Sigmoid colon (tissue), 7 donors: ENCODE results near the gene ZNF484. TPM values are rescaled to one million over a fixed set of nuclear protein-coding genes. Genes with fewer than 3 reads are reported as not detected.
"Not testable (repeated sequence)": the region's sequence is repeated elsewhere in the genome, so short reads cannot be mapped to it uniquely, and the experiment has no call there.

Experiments
- DNase-seq: peaks from one replicate; pipeline ENCODE4 v3.0.0-alpha.2; 2019
- H3K27ac ChIP-seq, 4 donors: fragments of 200-600 bp; sonication (generic); one replicate each; pipeline ENCODE4 v1.5.1; 2016 to 2019; ENCODE audit warnings: mild to moderate bottlenecking in 1 of 4
- H3K27me3 ChIP-seq, 3 donors: fragments of 200-600 bp; sonication (generic); one replicate each; pipeline ENCODE4 v1.5.1; 2019; ENCODE audit warnings: mild to moderate bottlenecking in 1 of 3
- H3K36me3 ChIP-seq, 4 donors: fragments of 200-600 bp; sonication (generic); one replicate each; pipeline ENCODE4 v1.5.1; 2016 to 2019
- H3K4me1 ChIP-seq, 4 donors: fragments of 200-600 bp; sonication (generic); one replicate each; pipeline ENCODE4 v1.5.1; 2017 to 2019
- H3K4me3 ChIP-seq, 4 donors: fragments of 200-600 bp; sonication (generic); one replicate each; pipeline ENCODE4 v1.5.1; 2017 to 2019; ENCODE audit warnings: mild to moderate bottlenecking in 2 of 4, moderate library complexity in 1 of 4
- H3K9me3 ChIP-seq, 4 donors: fragments of 200-600 bp in 3 of 4; sonication (generic) in 3 of 4; one replicate each; pipeline versions ENCODE4 v1.5.1 to v1.6.1; 2013 to 2019
- EP300 ChIP-seq, 4 donors: sonication (generic); formaldehyde crosslinking; IDR thresholded peaks; one replicate each; pipeline ENCODE4 v1.6.1; 2017; ENCODE audit warnings: antibody characterized with exemption in 4 of 4
- POLR2A ChIP-seq, 2 donors: fragments of 450-650 bp; IDR thresholded peaks; one replicate each; pipeline ENCODE4 v1.6.1; 2016; ENCODE audit warnings: antibody characterized with exemption in 2 of 2, mild to moderate bottlenecking in 2 of 2, moderate library complexity in 2 of 2
- POLR2AphosphoS5 ChIP-seq, 4 donors: sonication (generic); formaldehyde crosslinking; IDR thresholded peaks; one replicate each; pipeline ENCODE4 v1.6.1; 2017; ENCODE audit warnings: antibody characterized with exemption in 4 of 4
- WGBS, 2 donors: extraction: QIAGEN DNeasy Blood & Tissue Kit; methylation state at CpG; one replicate each; pipeline ENCODE4 v1.1.7; 2013; 5-methylcytosine and 5-hydroxymethylcytosine counted together
- intact Hi-C: fragments of 100-400 bp; cut with DNase I; formaldehyde crosslinking; loops from one replicate; pipeline ENCODE4 v1.15.1; 2023
- polyA plus RNA-seq, 3 donors: library from polyadenylated mRNA; stranded (reverse); fragments of 200-250 nt; gene quantifications; one replicate each; pipeline ENCODE4 v1.2.3, GENCODE V29; 2013
- total RNA-seq, 4 donors: library from RNA; depleted of rRNA; stranded (reverse); fragments of >200 nt; gene quantifications; one replicate each; pipeline ENCODE4 v1.1.0, GENCODE V29; 2016
- TF ChIP-seq, protein P1 (sequence below), 4 experiments: fragments of 450-650 bp in 3 of 4; fragments of 200-600 bp in 1 of 4; IDR thresholded peaks; one replicate each; pipeline ENCODE4 v1.5.1; 2016 to 2019; ENCODE audit warnings: antibody characterized with exemption in 4 of 4, mild to moderate bottlenecking in 3 of 4, moderate library complexity in 2 of 4
- donor health status: healthy with polysubstance abuse.
- donor health status: Bipolar disorder and iron deficiency.
- donor health status: healthy.

ZNF484 gene
- total RNA-seq (10 to 100 TPM; 11.2 to 21.6 (median 13.6) TPM), polyA plus RNA-seq (1 to 10 TPM in 1 of 3 donors, under 1 TPM in 2; 0.60 to 2.1 (median 0.92) TPM)

DNA sequence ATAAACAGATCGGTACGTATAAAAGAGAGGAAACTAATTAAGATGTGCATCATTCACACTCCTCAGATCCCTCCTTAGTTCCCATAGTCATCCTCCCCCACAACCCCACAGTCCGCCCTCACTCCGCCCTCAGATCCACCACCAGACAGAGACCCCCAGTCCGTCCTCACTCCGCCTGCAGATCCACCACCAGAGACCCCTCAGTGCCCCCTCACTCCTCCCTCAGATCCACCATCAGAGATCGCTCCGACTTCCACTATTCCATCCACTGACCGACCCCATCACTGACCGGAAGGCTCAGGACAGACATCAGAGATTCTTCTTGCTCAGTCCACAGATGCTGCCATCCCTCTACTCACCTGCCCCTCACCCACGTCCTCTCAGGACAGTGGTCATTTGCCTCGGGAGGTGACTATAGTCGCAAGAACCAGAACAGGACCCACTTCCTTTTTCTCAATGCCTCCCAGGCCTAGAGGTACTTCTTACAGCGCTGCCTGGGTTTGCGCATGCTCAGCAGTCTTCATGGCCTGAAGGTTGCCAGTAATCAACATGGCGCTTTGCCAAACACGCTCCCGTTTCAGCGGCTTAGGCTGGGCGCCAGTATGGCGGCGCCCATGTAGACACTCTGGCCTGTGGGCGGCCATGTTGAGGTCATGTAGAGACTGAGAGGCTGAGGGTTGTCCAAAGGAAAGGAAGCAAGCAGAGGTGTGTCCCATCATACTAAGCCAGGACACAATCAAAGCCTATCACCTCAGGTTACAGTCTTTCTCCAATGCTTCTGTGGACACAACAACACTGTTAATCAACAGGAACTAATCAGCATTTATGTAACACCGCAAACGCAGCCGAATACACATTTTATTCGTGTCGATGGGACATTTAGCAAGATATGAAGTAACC, at the start of gene ZNF484:
TSS of gene ZNF484 (minus strand) at position 508 of the 900 bp plus-strand sequence. CDS start 3,009 bp downstream, outside the sequence.
- no peaks in the 10 kb centered on the region for H3K27me3 ChIP-seq
- H3K9me3 ChIP-seq, result no peaks in the 10 kb centered on the region
- 16 to 17% methylated on average over 28 of the region's 28 CpGs for WGBS, 2 donors
- H3K36me3 ChIP-seq, result no peaks in the 10 kb centered on the region
- peaks cover 0 to 13% (median 8%) of the 10 kb centered on the region in 4 donors for H3K4me1 ChIP-seq
- H3K27ac ChIP-seq, result peak within 1 kb of the TSS; percentile 78 to 90 (median 84)
- intact Hi-C loops, result no loop called here
- H3K4me3 ChIP-seq, result peak within 1 kb of the TSS; percentile 54 to 72 (median 65)
- DNase-seq, result peak; percentile 98
- TF ChIP-seq EP300 (IDR thresholded peaks at IDR 0.05), result peak in 1 of 4 donors; percentile 63
- peak; percentile 22 to 86 (median 72) for TF ChIP-seq POLR2AphosphoS5 (IDR thresholded peaks at IDR 0.05)
- TF ChIP-seq, protein P1, sequence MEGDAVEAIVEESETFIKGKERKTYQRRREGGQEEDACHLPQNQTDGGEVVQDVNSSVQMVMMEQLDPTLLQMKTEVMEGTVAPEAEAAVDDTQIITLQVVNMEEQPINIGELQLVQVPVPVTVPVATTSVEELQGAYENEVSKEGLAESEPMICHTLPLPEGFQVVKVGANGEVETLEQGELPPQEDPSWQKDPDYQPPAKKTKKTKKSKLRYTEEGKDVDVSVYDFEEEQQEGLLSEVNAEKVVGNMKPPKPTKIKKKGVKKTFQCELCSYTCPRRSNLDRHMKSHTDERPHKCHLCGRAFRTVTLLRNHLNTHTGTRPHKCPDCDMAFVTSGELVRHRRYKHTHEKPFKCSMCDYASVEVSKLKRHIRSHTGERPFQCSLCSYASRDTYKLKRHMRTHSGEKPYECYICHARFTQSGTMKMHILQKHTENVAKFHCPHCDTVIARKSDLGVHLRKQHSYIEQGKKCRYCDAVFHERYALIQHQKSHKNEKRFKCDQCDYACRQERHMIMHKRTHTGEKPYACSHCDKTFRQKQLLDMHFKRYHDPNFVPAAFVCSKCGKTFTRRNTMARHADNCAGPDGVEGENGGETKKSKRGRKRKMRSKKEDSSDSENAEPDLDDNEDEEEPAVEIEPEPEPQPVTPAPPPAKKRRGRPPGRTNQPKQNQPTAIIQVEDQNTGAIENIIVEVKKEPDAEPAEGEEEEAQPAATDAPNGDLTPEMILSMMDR (IDR thresholded peaks at IDR 0.05), result no peak
- peak in 1 of 2 donors; percentile 19 for TF ChIP-seq POLR2A (IDR thresholded peaks at IDR 0.05)

DNA sequence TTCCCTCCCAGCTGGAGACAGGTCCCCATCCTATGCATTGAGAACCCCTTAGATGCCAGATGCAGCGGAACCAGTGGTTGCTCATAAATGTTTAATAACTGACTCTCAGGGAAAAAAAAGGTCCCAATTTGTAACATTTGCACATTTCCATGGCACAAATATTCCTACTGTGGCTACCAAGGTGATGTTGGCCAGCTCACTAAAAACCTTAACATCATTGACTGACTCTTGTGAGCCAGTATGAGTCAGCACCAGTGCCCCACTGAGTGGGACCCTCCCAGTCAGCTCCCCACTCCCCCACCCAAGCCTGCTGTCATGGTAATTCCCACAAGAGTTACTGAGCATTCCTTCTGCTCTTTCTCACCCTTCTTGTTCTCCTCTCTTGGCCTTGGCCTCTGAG, 42.6 kb upstream of the ZNF484 start:
- H3K27ac ChIP-seq, result no peak overlapping the region
- H3K27me3 ChIP-seq, result no peaks in the 10 kb centered on the region
- 98 to 99% methylated on average over 1 of the region's 1 CpG for WGBS, 2 donors
- no peaks in the 10 kb centered on the region for H3K36me3 ChIP-seq
- H3K9me3 ChIP-seq, result no peaks in the 10 kb centered on the region
- H3K4me3 ChIP-seq, result no peak overlapping the region
- intact Hi-C loops, result no loop called here
- H3K4me1 ChIP-seq, result no peaks in the 10 kb centered on the region
- no peak for DNase-seq
- TF ChIP-seq EP300 (IDR thresholded peaks at IDR 0.05) (no peak), POLR2A (IDR thresholded peaks at IDR 0.05) (no peak), POLR2AphosphoS5 (IDR thresholded peaks at IDR 0.05) (no peak)
- TF ChIP-seq, protein P1 (IDR thresholded peaks at IDR 0.05), result no peak

DNA sequence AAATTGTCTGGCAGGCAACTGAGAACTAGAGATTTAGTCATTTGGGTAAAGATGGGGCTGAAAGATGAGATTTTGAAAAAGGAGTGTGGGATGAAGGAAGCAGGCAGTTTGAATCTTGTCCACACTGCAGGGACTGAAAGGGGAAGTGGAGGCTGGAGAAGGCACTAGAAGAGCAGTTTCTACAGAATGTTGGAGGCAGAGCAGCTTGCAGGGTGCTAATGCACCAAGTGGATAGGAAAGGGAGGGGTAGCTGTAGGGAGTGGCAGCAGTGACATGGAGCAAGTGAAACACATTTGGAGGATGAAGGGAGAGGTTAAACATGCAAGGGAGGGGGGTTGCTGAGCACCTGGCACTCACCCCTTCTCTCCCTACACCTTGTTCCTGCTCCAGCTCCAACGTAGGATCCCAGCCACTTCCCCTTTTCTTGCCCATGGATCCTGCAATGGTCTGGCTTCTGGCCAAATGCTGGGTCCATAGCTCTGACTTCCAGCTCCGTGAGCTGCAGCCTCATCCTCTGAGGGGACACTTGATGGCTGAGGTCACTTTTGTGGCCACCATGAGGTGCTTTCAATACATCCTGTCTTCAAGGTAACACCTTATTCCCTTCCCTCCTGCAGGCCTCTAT, 39.5 kb upstream of the ZNF484 start:
- WGBS, 2 donors, result 19 to 21% methylated on average over 2 of the region's 2 CpGs
- intact Hi-C loops, result no loop called here
- Histone ChIP-seq H3K4me3 (no peak overlapping the region), H3K36me3 (no peaks in the 10 kb centered on the region), H3K27me3 (peaks cover 0 to 14% (median 0%) of the 10 kb centered on the region in 3 donors), H3K4me1 (no peaks in the 10 kb centered on the region), H3K27ac (no peak overlapping the region), H3K9me3 (no peaks in the 10 kb centered on the region)
- DNase-seq, result no peak
- no peak for TF ChIP-seq EP300 (IDR thresholded peaks at IDR 0.05)
- TF ChIP-seq, protein P1 (IDR thresholded peaks at IDR 0.05), result no peak
- TF ChIP-seq POLR2A (IDR thresholded peaks at IDR 0.05), result no peak
- TF ChIP-seq POLR2AphosphoS5 (IDR thresholded peaks at IDR 0.05), result no peak

DNA sequence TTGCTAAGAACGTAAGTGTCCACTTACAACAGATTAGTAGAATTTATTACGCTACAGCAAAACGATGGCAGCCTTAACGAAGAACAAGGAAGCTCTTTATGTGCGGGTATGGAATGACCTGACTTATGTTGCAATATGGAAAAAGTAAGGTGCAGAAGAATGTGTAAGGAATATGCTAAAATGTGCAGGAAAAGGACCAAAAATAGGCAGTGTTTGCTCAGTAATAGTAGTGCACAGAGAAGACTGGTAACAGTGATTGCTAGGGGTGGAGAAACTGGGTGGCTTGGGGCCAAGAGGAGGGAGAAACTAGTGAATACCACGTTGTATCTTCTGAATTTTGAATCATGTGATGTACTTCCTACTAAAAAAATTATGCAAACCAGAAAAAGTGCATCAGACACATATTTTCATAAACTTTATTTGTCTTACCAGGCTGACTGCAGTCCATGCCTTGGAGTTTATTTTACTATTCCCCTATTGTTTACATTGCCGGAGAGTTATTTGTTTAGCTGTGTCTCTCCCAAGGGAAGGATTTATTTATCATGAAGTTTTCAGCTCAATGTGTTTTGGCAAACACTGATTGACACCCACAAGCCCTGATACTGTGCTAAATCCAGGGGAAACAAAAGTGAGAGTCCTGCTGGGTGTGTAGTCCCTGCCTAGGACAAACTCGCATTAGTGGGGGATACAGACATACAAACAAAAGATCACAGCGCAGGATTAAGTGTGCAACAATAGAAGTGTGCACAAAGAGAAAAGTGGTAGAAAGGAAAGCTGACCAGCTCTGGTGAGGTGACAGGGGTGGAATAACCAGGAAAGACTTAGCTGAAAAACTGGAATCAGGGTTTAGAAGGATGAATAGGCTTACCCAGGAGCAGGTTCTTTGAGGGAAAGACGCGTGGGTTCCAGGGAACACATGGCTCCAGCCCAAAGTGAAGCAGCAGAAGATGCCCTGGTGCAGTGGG, 34.0 kb upstream of the ZNF484 start:
- H3K9me3 ChIP-seq, result no peaks in the 10 kb centered on the region
- intact Hi-C loops, result no loop called here
- H3K4me3 ChIP-seq, result no peak overlapping the region
- H3K36me3 ChIP-seq, result no peaks in the 10 kb centered on the region
- no peak for TF ChIP-seq EP300 (IDR thresholded peaks at IDR 0.05)
- no peak for TF ChIP-seq POLR2A (IDR thresholded peaks at IDR 0.05)
- no peak for TF ChIP-seq POLR2AphosphoS5 (IDR thresholded peaks at IDR 0.05)
- TF ChIP-seq, protein P1 (IDR thresholded peaks at IDR 0.05), result no peak
- 15 to 46% methylated on average over 11 of the region's 11 CpGs for WGBS, 2 donors
- peaks cover 0 to 19% (median 0%) of the 10 kb centered on the region in 3 donors for H3K27me3 ChIP-seq
- peaks cover 0 to 6% (median 0%) of the 10 kb centered on the region in 4 donors for H3K4me1 ChIP-seq
- no peak for DNase-seq
- no peak overlapping the region for H3K27ac ChIP-seq

DNA sequence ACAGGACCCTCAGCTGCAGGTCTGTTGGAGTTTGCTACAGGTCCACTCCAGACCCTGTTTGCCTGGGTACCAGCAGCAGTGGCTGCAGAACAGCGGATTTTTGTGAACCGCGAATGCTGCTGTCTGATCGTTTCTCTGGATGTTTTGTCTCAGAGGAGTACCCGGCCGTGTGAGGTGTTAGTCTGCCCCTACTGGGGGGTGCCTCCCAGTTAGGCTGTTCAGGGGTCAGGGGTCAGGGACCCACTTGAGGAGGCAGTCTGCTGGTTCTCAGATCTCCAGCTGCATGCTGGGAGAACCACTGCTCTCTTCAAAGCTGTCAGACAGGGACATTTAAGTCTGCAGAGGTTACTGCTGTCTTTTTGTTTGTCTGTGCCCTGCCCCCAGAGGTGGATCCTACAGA, 27.3 kb upstream of the ZNF484 start:
- H3K4me3 ChIP-seq, intact Hi-C loops, H3K4me1 ChIP-seq, H3K27ac ChIP-seq, H3K27me3 ChIP-seq, H3K36me3 ChIP-seq, H3K9me3 ChIP-seq, DNase-seq: not testable (repeated sequence)
- WGBS, 2 donors, result 55 to 74% methylated on average over 6 of the region's 6 CpGs
